H9 (cell line): ENCODE results near the gene IQSEC1. TPM values are rescaled to one million over a fixed set of nuclear protein-coding genes. Genes with fewer than 3 reads are reported as not detected.

Experiments
- DNase-seq: peaks from one replicate; pipeline ENCODE4 v3.0.0-alpha.2; 2017
- H2AFZ ChIP-seq: one replicate; pipeline ENCODE4 v1.6.1; 2013; ENCODE audit warnings: mild to moderate bottlenecking, low read length, control low read depth, moderate library complexity
- H2AK5ac ChIP-seq: 2 replicates; pipeline ENCODE4 v1.6.1; 2013; ENCODE audit warnings: low read length, control low read depth, mixed read lengths; ENCODE audit not compliant: insufficient read length
- H2BK120ac ChIP-seq: one replicate; pipeline ENCODE4 v1.6.1; 2013; ENCODE audit warnings: low read depth, mild to moderate bottlenecking, low read length, control low read depth, inconsistent platforms; ENCODE audit not compliant: poor library complexity, severe bottlenecking
- H2BK12ac ChIP-seq: 2 replicates; pipeline ENCODE4 v1.6.1; 2013; ENCODE audit warnings: low read length, control low read depth, mixed read lengths, low read depth; ENCODE audit not compliant: insufficient read length
- H2BK15ac ChIP-seq: 2 replicates; pipeline ENCODE4 v1.6.1; 2013; ENCODE audit warnings: low read depth, low read length, control low read depth
- H2BK20ac ChIP-seq: one replicate; pipeline ENCODE4 v1.6.1; 2013; ENCODE audit warnings: low read depth, mild to moderate bottlenecking, low read length, control low read depth, inconsistent platforms; ENCODE audit not compliant: poor library complexity, severe bottlenecking
- H2BK5ac ChIP-seq: 2 replicates; pipeline ENCODE4 v1.6.1; 2013; ENCODE audit warnings: low read length, control low read depth, mixed read lengths; ENCODE audit not compliant: insufficient read length
- H3K14ac ChIP-seq: 2 replicates; pipeline ENCODE4 v1.6.1; 2013; ENCODE audit warnings: low read length, control low read depth; ENCODE audit not compliant: insufficient read depth
- H3K18ac ChIP-seq: 2 replicates; pipeline ENCODE4 v1.6.1; 2013; ENCODE audit warnings: low read depth, mild to moderate bottlenecking, mixed read lengths, low read length, control low read depth; ENCODE audit not compliant: insufficient read length
- H3K23ac ChIP-seq: 2 replicates; pipeline ENCODE4 v1.6.1; 2013; ENCODE audit warnings: low read length, control low read depth, mixed read lengths, low read depth; ENCODE audit not compliant: insufficient read length
- H3K23me2 ChIP-seq: 2 replicates; pipeline ENCODE4 v1.6.1; 2013; ENCODE audit warnings: low read depth, mild to moderate bottlenecking, mixed read lengths, low read length, control low read depth; ENCODE audit not compliant: insufficient read length, poor library complexity, severe bottlenecking
- H3K27ac ChIP-seq: 2 replicates; pipeline ENCODE4 v1.5.1; 2013; ENCODE audit warnings: low read length, control low read depth, mixed read lengths, low read depth; ENCODE audit not compliant: insufficient read length
- H3K27me3 ChIP-seq: 2 replicates; pipeline ENCODE4 v1.6.1; 2013; ENCODE audit warnings: low read length, control low read depth, inconsistent platforms; ENCODE audit not compliant: insufficient read depth
- H3K4ac ChIP-seq: 2 replicates; pipeline ENCODE4 v1.6.1; 2013; ENCODE audit warnings: low read depth, mild to moderate bottlenecking, control low read depth, inconsistent platforms, low read length, moderate library complexity
- H3K4me1 ChIP-seq: 2 replicates; pipeline ENCODE4 v1.6.1; 2013; ENCODE audit warnings: low read length, control low read depth, inconsistent platforms; ENCODE audit not compliant: insufficient read depth
- H3K4me2 ChIP-seq: 2 replicates; pipeline ENCODE4 v1.6.1; 2013; ENCODE audit warnings: low read length, control low read depth, mixed read lengths; ENCODE audit not compliant: insufficient read length, insufficient read depth
- H3K56ac ChIP-seq: 2 replicates; pipeline ENCODE4 v1.6.1; 2013; ENCODE audit warnings: low read depth, mild to moderate bottlenecking, mixed read lengths, low read length, control low read depth; ENCODE audit not compliant: insufficient read length
- H3K79me1 ChIP-seq: 2 replicates; pipeline ENCODE4 v1.6.1; 2013; ENCODE audit warnings: low read depth, mild to moderate bottlenecking, moderate library complexity, low read length, control low read depth, inconsistent platforms; ENCODE audit not compliant: insufficient read depth, poor library complexity, severe bottlenecking
- H3K79me2 ChIP-seq: 2 replicates; pipeline ENCODE4 v1.6.1; 2013; ENCODE audit warnings: low read length, control low read depth, inconsistent platforms; ENCODE audit not compliant: insufficient read depth
- H3K9ac ChIP-seq: 2 replicates; pipeline ENCODE4 v1.6.1; 2013; ENCODE audit warnings: low read length, control low read depth, mixed read lengths; ENCODE audit not compliant: insufficient read length; ENCODE audit errors: extremely low read depth
- H3K9me3 ChIP-seq: one replicate; pipeline ENCODE4 v1.6.1; 2013; ENCODE audit warnings: low read depth, low read length, inconsistent platforms; ENCODE audit not compliant: control insufficient read depth
- H3T11ph ChIP-seq: one replicate; pipeline ENCODE4 v1.6.1; 2013; ENCODE audit warnings: mild to moderate bottlenecking, low read length, control low read depth, inconsistent platforms
- H4K20me1 ChIP-seq: one replicate; pipeline ENCODE4 v1.6.1; 2013; ENCODE audit not compliant: control insufficient read depth, insufficient read length, insufficient read depth
- H4K5ac ChIP-seq: 2 replicates; pipeline ENCODE4 v1.6.1; 2013; ENCODE audit warnings: low read depth, mild to moderate bottlenecking, mixed read lengths, low read length, control low read depth; ENCODE audit not compliant: insufficient read length
- H4K8ac ChIP-seq: replicated peaks from 2 replicates; pipeline ENCODE4 v1.6.1; 2013; ENCODE audit warnings: low read length, control low read depth, mixed read lengths, low read depth; ENCODE audit not compliant: insufficient read length
- H4K91ac ChIP-seq: 2 replicates; pipeline ENCODE4 v1.6.1; 2013; ENCODE audit warnings: low read depth, mild to moderate bottlenecking, moderate library complexity, mixed read lengths, low read length, control low read depth; ENCODE audit not compliant: insufficient read length
- H3K27ac Mint-ChIP-seq, 3 experiments: 2 replicates in 2 of 3; 3 replicates in 1 of 3; pipeline ENCODE4 v1.8.0; 2020 to 2021; ENCODE audit warnings: mixed read lengths in 3 of 3, mild to moderate bottlenecking in 1 of 3, moderate library complexity in 1 of 3
- H3K27me3 Mint-ChIP-seq: 2 replicates; pipeline ENCODE4 v1.8.0; 2021; ENCODE audit warnings: low read depth, mild to moderate bottlenecking, moderate library complexity, mixed read lengths
- H3K36me3 Mint-ChIP-seq, 3 experiments: 2 replicates in 2 of 3; 3 replicates in 1 of 3; pipeline ENCODE4 v1.8.0; 2020 to 2021; ENCODE audit warnings: low read depth in 3 of 3, mixed read lengths in 3 of 3; ENCODE audit not compliant: insufficient read depth in 1 of 3
- H3K4me1 Mint-ChIP-seq, 2 experiments: 2 replicates each; pipeline ENCODE4 v1.8.0; 2020; ENCODE audit warnings: mixed read lengths in 2 of 2
- H3K4me3 Mint-ChIP-seq, 2 experiments: 2 replicates in 1 of 2; 3 replicates in 1 of 2; pipeline ENCODE4 v1.8.0; 2020 to 2021; ENCODE audit warnings: mild to moderate bottlenecking in 2 of 2, mixed read lengths in 2 of 2, moderate library complexity in 1 of 2
- H3K9me3 Mint-ChIP-seq, 2 experiments: 2 replicates in 1 of 2; 3 replicates in 1 of 2; pipeline ENCODE4 v1.8.0; 2020; ENCODE audit warnings: mild to moderate bottlenecking in 2 of 2, mixed read lengths in 2 of 2, moderate library complexity in 1 of 2
- WGBS: extraction: QIAGEN DNeasy Blood & Tissue Kit; methylation state at CpG from one replicate; pipeline ENCODE4 v1.1.7; 2013; ENCODE audit warnings: missing lambda C conversion rate, low lambda C conversion rate, mixed read lengths; ENCODE audit not compliant: insufficient read length; ENCODE audit errors: extremely low coverage; 5-methylcytosine and 5-hydroxymethylcytosine counted together
- total RNA-seq: library from RNA; stranded (reverse); gene quantifications from 2 replicates; pipeline ENCODE4 v1.2.1, GENCODE V29; 2021
- TF ChIP-seq, protein P1 (sequence below): fragments of 200-600 bp; sonication (generic); conservative IDR thresholded peaks from 3 replicates; pipeline ENCODE4 v1.8.0; 2021; ENCODE audit warnings: antibody characterized with exemption, mild to moderate bottlenecking

The IQSEC1 gene
- total RNA-seq, 1 experiment from 2014 or later, result 19.1 TPM

DNA sequence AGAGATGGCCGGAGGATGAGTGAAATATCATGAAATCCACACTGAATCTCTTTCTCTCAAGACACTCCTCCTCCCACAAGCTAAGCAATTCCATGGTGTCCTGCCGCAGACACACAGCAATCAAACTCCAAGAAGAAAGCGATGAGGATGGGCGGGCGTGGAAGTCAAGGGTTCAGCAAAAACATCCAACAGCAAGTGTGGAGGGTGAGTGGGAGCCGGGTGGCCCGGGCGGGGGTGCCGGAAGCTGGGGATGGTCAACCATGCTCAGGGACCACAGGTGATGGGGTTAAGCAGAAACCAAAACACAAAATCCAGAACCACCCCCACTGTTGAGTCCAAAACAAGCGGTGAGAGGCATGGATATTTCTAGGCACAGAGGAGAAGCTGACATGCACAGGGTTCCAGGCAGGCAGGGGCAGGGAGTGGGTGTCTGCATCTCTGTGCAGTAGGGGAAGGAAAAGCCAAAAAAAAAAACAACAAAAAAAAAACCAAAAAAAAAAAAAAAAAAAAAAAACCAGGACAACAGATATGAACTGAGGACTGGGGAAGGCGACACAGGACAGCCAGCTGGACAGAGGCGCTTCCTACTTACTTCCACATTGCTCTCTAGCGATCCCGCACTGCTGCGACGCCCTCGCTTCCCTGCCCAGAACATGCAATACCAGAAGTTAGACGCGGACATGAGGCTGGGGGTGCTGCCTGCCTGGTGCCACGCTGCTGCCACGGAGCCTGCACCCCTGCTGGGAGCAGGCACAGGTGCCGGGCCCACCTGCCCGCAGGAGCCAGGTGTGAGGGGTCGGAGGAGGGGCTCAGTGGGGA, 170.8 kb downstream of the IQSEC1 start:
- Mint-ChIP-seq H3K36me3 (peaks cover 8 to 21% (median 15%) of the 10 kb centered on the region in 3 experiments), H3K27me3 (no peaks in the 10 kb centered on the region; the same call in 1 of the 2 replicates), H3K27ac (peak overlapping the region in 2 of 3 experiments; percentile 60 to 77; a peak in 4 of 7 replicates), H3K4me3 (no peak overlapping the region; a peak in 1 of 5 replicates), H3K4me1 (peaks cover 6 to 12% of the 10 kb centered on the region in 2 experiments), H3K9me3 (no peaks in the 10 kb centered on the region)
- H3K4me1 ChIP-seq, result no peaks in the 10 kb centered on the region
- no peak overlapping the region for H3K9ac ChIP-seq
- TF ChIP-seq, protein P1, sequence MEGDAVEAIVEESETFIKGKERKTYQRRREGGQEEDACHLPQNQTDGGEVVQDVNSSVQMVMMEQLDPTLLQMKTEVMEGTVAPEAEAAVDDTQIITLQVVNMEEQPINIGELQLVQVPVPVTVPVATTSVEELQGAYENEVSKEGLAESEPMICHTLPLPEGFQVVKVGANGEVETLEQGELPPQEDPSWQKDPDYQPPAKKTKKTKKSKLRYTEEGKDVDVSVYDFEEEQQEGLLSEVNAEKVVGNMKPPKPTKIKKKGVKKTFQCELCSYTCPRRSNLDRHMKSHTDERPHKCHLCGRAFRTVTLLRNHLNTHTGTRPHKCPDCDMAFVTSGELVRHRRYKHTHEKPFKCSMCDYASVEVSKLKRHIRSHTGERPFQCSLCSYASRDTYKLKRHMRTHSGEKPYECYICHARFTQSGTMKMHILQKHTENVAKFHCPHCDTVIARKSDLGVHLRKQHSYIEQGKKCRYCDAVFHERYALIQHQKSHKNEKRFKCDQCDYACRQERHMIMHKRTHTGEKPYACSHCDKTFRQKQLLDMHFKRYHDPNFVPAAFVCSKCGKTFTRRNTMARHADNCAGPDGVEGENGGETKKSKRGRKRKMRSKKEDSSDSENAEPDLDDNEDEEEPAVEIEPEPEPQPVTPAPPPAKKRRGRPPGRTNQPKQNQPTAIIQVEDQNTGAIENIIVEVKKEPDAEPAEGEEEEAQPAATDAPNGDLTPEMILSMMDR, result no peak
- no peak overlapping the region for H2BK15ac ChIP-seq
- H2BK12ac ChIP-seq, result no peak overlapping the region
- H3K27ac ChIP-seq, result no peak overlapping the region
- no peak overlapping the region for H3T11ph ChIP-seq
- H3K4ac ChIP-seq, result no peak overlapping the region
- no peak overlapping the region for H2AK5ac ChIP-seq
- H4K8ac ChIP-seq, result no peak overlapping the region
- H3K18ac ChIP-seq, result no peak overlapping the region
- H2BK120ac ChIP-seq, result no peak overlapping the region
- no peaks in the 10 kb centered on the region for H3K79me1 ChIP-seq
- no peak overlapping the region for H2BK5ac ChIP-seq
- H4K91ac ChIP-seq, result no peak overlapping the region
- no peak overlapping the region for H2BK20ac ChIP-seq
- WGBS, result no CpG with 5 or more reads among the region's 24 CpGs
- no peak overlapping the region for H3K14ac ChIP-seq
- H3K27me3 ChIP-seq, result no peaks in the 10 kb centered on the region
- H3K23me2 ChIP-seq, result no peaks in the 10 kb centered on the region
- H3K79me2 ChIP-seq, result no peaks in the 10 kb centered on the region
- no peak for DNase-seq
- H2AFZ ChIP-seq, result no peak overlapping the region
- H4K20me1 ChIP-seq, result no peaks in the 10 kb centered on the region
- no peak overlapping the region for H4K5ac ChIP-seq
- H3K9me3 ChIP-seq, result no peaks in the 10 kb centered on the region
- H3K4me2 ChIP-seq, result no peak overlapping the region
- H3K56ac ChIP-seq, result no peak overlapping the region
- H3K23ac ChIP-seq, result no peak overlapping the region
